ENCODE measurements around the gene PIF1. TPM values are rescaled to one million over a fixed set of nuclear protein-coding genes. Genes with fewer than 3 reads are reported as not detected.

The PIF1 gene
- 6.5 and 19.4 TPM in 2 replicates for total RNA-seq

DNA sequence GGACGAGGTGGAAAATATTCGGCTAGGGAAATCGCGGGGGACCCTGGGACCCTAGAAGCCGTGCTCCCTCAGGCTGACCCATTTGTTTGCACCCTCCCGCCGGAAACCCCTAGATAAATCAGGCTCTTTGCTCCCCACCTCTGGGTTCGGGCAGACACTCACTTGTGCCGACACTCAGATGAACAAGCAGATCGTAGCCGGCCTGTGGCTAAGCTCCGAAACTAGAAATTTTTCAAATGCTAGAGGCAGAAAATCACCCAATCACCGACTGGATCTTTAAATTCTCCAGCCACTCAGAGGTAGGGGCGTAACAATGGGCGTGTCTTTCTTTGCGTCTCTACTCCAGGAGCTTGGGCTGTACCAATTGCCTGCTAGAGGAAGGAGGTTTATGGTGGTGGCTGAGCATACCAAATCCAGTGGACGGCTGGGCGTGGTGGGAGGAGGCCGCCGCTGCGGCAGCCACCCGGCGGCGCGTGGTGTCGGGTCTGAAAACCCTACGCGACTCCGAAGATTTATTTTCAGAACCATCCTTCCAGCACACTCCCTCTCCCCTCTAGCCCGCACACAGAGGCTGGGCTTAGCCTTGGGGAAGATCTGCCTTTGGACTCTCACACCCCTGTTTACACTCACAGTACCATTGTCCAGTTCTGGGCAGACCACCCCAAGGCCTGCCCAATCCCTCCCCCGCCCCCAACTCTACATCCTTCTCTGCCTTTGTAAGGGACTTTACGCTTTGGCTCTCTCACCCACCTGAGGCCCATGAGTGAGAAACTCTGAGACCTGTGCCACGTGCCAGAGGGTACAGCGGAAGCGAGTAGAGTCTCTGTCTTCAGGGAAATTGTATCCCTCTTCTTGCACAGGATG is at the start of gene PIF1:
PIF1 (minus strand) TSS at position 217 of the 864 bp plus-strand sequence. CDS start 1,312 bp downstream, outside the sequence.

DNA sequence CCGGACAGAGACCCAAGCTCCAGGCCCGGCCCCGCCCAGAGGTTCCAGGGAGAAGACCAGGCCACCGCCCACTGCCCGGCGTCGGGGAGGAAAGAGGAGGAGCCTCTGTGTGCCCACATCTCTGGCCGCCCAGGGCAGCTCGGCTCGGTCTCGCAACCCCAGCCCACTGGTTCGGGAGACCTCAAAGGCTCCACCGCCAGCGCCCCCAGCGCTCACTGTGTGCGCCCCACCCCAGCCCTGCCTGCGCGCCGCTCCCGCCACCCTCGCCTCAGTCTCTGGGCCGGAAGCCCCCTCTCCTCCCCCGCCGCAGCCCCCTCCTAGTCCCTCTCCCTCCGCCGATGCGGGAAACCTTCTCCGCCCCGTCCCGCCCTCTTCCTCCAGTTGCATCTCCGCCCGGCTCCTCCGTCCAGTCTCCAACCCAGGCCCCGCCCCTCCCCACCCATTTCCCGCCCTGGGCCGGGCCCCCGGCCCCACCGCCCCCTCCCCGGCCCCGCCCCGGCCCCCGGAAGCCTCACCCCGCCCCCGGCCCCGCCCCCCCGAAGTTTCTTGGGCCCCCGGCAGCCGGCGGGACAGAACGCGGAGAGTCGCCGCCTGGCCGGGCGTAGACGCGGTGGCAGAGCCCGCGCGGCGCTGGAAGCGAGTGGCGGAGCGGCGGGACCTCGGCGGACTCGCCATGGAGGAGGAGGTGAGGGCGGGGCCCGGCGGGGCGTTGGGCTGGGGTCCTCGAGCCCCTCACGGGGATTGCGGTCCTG is 16.1 kb upstream of the PIF1 start, which contains the start of gene PLEKHO2:
PLEKHO2 (plus strand) TSS at position 572 of the 752 bp plus-strand sequence; CDS start at position 674, 102 bp downstream.

GRCh38 chr15:64775551-64776401 is 49.7 kb downstream of the PIF1 start, which contains the start of gene RBPMS2:
RBPMS2 (minus strand) TSS chr15:64775589; CDS start chr15:64775319, 270 bp downstream.

Other genes starting within 250 kb of the PIF1 start
- gene RBPMS2, start 50.1 kb downstream of the PIF1 start, total RNA-seq: not detected in 2 replicates
- 5.9 and 6.2 TPM in 2 replicates for gene PLEKHO2, start 16.3 kb upstream of the PIF1 start, total RNA-seq
- gene ANKDD1A, start 86.3 kb upstream of the PIF1 start, total RNA-seq: 0.47 and 0.49 TPM in 2 replicates
- 70.1 and 74.1 TPM in 2 replicates for gene SPG21, start 164.3 kb upstream of the PIF1 start, total RNA-seq
- 25.4 and 32.6 TPM in 2 replicates for gene MTFMT, start 204.0 kb upstream of the PIF1 start, total RNA-seq
- gene SLC51B, start 219.7 kb upstream of the PIF1 start, total RNA-seq: not detected in 2 replicates
- 1.1 TPM in 1 of 2 replicates, not detected in the other for gene RASL12, start 242.3 kb upstream of the PIF1 start, total RNA-seq